Peyer's patch (tissue), 4 donors: ENCODE measurements around the gene OBP2B. TPM values are rescaled to one million over a fixed set of nuclear protein-coding genes. Genes with fewer than 3 reads are reported as not detected.
A peak's percentile ranks its signal among the peaks of the same experiment; 100 is the strongest.

Source experiments
- DNase-seq, 3 donors: peaks; one replicate each; pipeline ENCODE4 v3.0.0-alpha.2; 2017 to 2019
- H3K27ac ChIP-seq, 4 donors: fragments of 200-600 bp; sonication (generic); one replicate each; pipeline ENCODE4 v1.5.1; 2016 to 2019
- H3K27me3 ChIP-seq, 2 donors: fragments of 200-600 bp; sonication (generic); one replicate each; pipeline ENCODE4 v1.5.1; 2019
- H3K36me3 ChIP-seq, 3 donors: fragments of 200-600 bp; sonication (generic); one replicate each; pipeline ENCODE4 v1.5.1; 2016 to 2019
- H3K4me1 ChIP-seq, 4 donors: fragments of 200-600 bp; sonication (generic); one replicate each; pipeline ENCODE4 v1.5.1; 2016 to 2019
- H3K4me3 ChIP-seq, 4 donors: fragments of 200-600 bp; sonication (generic); 1 replicate in 3 of 4; 2 replicates in 1 of 4; pipeline ENCODE4 v1.5.1; 2016 to 2019; ENCODE audit warnings: mild to moderate bottlenecking in 1 of 4
- H3K9me3 ChIP-seq, 4 donors: fragments of 200-600 bp; sonication (generic); one replicate each; pipeline ENCODE4 v1.5.1; 2016 to 2019; ENCODE audit warnings: mild to moderate bottlenecking in 1 of 4
- CTCF ChIP-seq, 6 experiments: fragments of 450-650 bp in 4 of 6; fragments of 200-600 bp in 2 of 6; sonication (generic) in 1 of 6; IDR thresholded peaks; one replicate each; pipeline ENCODE4 v1.5.1; 2017 to 2019; ENCODE audit warnings: antibody characterized with exemption in 6 of 6, mild to moderate bottlenecking in 3 of 6, moderate library complexity in 1 of 6
- POLR2A ChIP-seq, 2 donors: fragments of 450-650 bp; IDR thresholded peaks; one replicate each; pipeline ENCODE4 v1.5.1; 2017; ENCODE audit warnings: antibody characterized with exemption in 2 of 2, mild to moderate bottlenecking in 2 of 2, moderate library complexity in 2 of 2
- total RNA-seq, 4 donors: library from RNA; depleted of rRNA; stranded (reverse); fragments of >200 nt; gene quantifications; one replicate each; pipeline ENCODE4 v1.1.0, GENCODE V29; 2016

OBP2B gene
- total RNA-seq, 4 donors from 2014 or later: not detected

- Histone ChIP-seq H3K27me3 (no peaks in the 10 kb centered on the region), H3K4me3 (no peak overlapping the region), H3K9me3 (no peaks in the 10 kb centered on the region), H3K4me1 (peaks cover 0 to 28% (median 4%) of the 10 kb centered on the region in 4 donors), H3K27ac (peak overlapping the region in 3 of 4 donors; percentile 54 to 96 (median 82)), H3K36me3 (no peaks in the 10 kb centered on the region)
- no peak for DNase-seq
- no peak for TF ChIP-seq CTCF (IDR thresholded peaks at IDR 0.05)
- TF ChIP-seq POLR2A (IDR thresholded peaks at IDR 0.05): no peak
Observed at GRCh38 chr9:133250741-133251170, 41.7 kb upstream of the OBP2B start.

- Histone ChIP-seq H3K4me3 (no peak overlapping the region), H3K4me1 (peaks cover 0 to 28% (median 4%) of the 10 kb centered on the region in 4 donors), H3K27me3 (no peaks in the 10 kb centered on the region), H3K9me3 (no peaks in the 10 kb centered on the region), H3K27ac (no peak overlapping the region), H3K36me3 (no peaks in the 10 kb centered on the region)
- TF ChIP-seq CTCF (IDR thresholded peaks at IDR 0.05) (no peak), POLR2A (IDR thresholded peaks at IDR 0.05) (no peak)
- no peak for DNase-seq
Observed at GRCh38 chr9:133249337-133249736, 40.3 kb upstream of the OBP2B start.

- TF ChIP-seq POLR2A (IDR thresholded peaks at IDR 0.05) (no peak), CTCF (IDR thresholded peaks at IDR 0.05) (no peak)
Observed at GRCh38 chr9:133248726-133249295, 39.8 kb upstream of the OBP2B start.

GRCh38 chr9:133247632-133248031 lies 38.6 kb upstream of the OBP2B start:
- TF ChIP-seq CTCF (IDR thresholded peaks at IDR 0.05): no peak
- TF ChIP-seq POLR2A (IDR thresholded peaks at IDR 0.05): no peak
- H3K4me1 ChIP-seq: peaks cover 0 to 20% (median 3%) of the 10 kb centered on the region in 4 donors
- no peak overlapping the region for H3K4me3 ChIP-seq
- H3K27me3 ChIP-seq: no peaks in the 10 kb centered on the region
- no peaks in the 10 kb centered on the region for H3K36me3 ChIP-seq
- H3K9me3 ChIP-seq: no peaks in the 10 kb centered on the region
- H3K27ac ChIP-seq: no peak overlapping the region
- peak in 1 of 3 donors; percentile 41 for DNase-seq

More at GRCh38 chr9:133248726-133249295, 39.8 kb upstream of the OBP2B start:
- no peaks in the 10 kb centered on the region for H3K36me3 ChIP-seq
- peaks cover 0 to 28% (median 4%) of the 10 kb centered on the region in 4 donors for H3K4me1 ChIP-seq
- peak in 1 of 3 donors; percentile 36 for DNase-seq
- H3K9me3 ChIP-seq: no peaks in the 10 kb centered on the region
- no peak overlapping the region for H3K27ac ChIP-seq
- H3K4me3 ChIP-seq: no peak overlapping the region
- H3K27me3 ChIP-seq: no peaks in the 10 kb centered on the region

GRCh38 chr9:133246991-133247390 lies 37.9 kb upstream of the OBP2B start:
- H3K36me3 ChIP-seq: no peaks in the 10 kb centered on the region
- H3K4me1 ChIP-seq: peaks cover 0 to 17% (median 3%) of the 10 kb centered on the region in 4 donors
- H3K9me3 ChIP-seq: no peaks in the 10 kb centered on the region
- H3K27me3 ChIP-seq: no peaks in the 10 kb centered on the region
- DNase-seq: no peak
- no peak overlapping the region for H3K27ac ChIP-seq
- H3K4me3 ChIP-seq: no peak overlapping the region
- TF ChIP-seq CTCF (IDR thresholded peaks at IDR 0.05) (no peak), POLR2A (IDR thresholded peaks at IDR 0.05) (no peak)
